K562 (cell line): ENCODE measurements around the gene CD248. TPM values are rescaled to one million over a fixed set of nuclear protein-coding genes. Genes with fewer than 3 reads are reported as not detected.

ENCODE experiments used
- ARID3B ChIP-seq: fragments of 250-450 bp; sonication (Bioruptor Pico); IDR thresholded peaks from 2 replicates; pipeline ENCODE4 v1.4.0; 2020; ENCODE audit warnings: borderline replicate concordance
- ATF1 ChIP-seq, 2 experiments: fragments of 450-650 bp in 1 of 2; IDR thresholded peaks; 2 replicates each; pipeline ENCODE4 v1.6.1; 2016; ENCODE audit warnings: missing compliant biosample characterization in 1 of 2, missing genetic modification characterization in 1 of 2
- FOXP1 ChIP-seq: sonication (generic); formaldehyde crosslinking; IDR thresholded peaks from 2 replicates; pipeline ENCODE4 v1.8.0; 2022; ENCODE audit warnings: mild to moderate bottlenecking, missing genetic modification reagents
- GABPA ChIP-seq: fragments of 200-800 bp; sonication (Bioruptor generic); conservative IDR thresholded peaks from 2 replicates; pipeline ENCODE4 v1.6.1; 2016; ENCODE audit warnings: low read depth, missing genetic modification characterization, missing compliant biosample characterization
- HCFC1 ChIP-seq: IDR thresholded peaks from 2 replicates; pipeline ENCODE4 v1.6.1; 2012; ENCODE audit warnings: low read depth, low read length, improper control_type of control experiment
- KDM5B ChIP-seq: fragments of 200-600 bp; sonication (generic); IDR thresholded peaks from 2 replicates; pipeline ENCODE4 v1.6.1; 2012; ENCODE audit warnings: low read depth, mild to moderate bottlenecking, moderate library complexity, low read length, control low read depth, inconsistent platforms; ENCODE audit not compliant: insufficient replicate concordance
- LARP7 ChIP-seq: fragments of 450-650 bp; IDR thresholded peaks from 2 replicates; pipeline ENCODE4 v1.6.1; 2016
- LCOR ChIP-seq: sonication (generic); formaldehyde crosslinking; IDR thresholded peaks from 2 replicates; pipeline ENCODE4 v1.8.0; 2022; ENCODE audit warnings: mild to moderate bottlenecking, missing genetic modification reagents
- POLR2G ChIP-seq: fragments of 200-400 bp; formaldehyde crosslinking; IDR thresholded peaks from 2 replicates; pipeline ENCODE4 v1.6.1; 2017; ENCODE audit warnings: low read depth, mild to moderate bottlenecking, antibody characterized with exemption, low read length, moderate library complexity
- PTTG1 ChIP-seq: fragments of 450-650 bp; IDR thresholded peaks from 2 replicates; pipeline ENCODE4 v1.6.1; 2016; ENCODE audit warnings: low read depth, mild to moderate bottlenecking, missing genetic modification characterization, missing compliant biosample characterization
- ZFP36 ChIP-seq: fragments of 150-350 bp; IDR thresholded peaks from 2 replicates; pipeline ENCODE4 v1.6.1; 2018; ENCODE audit warnings: low read length, low read depth; ENCODE audit not compliant: partially characterized antibody
- ZNF121 ChIP-seq: sonication (generic); formaldehyde crosslinking; conservative IDR thresholded peaks from 2 replicates; pipeline ENCODE4 v1.8.0; 2022; ENCODE audit warnings: missing genetic modification reagents
- ZNF184 ChIP-seq: sonication (generic); formaldehyde crosslinking; IDR thresholded peaks from 2 replicates; pipeline ENCODE4 v1.5.0; 2020; ENCODE audit warnings: missing genetic modification reagents
- ZNF24 ChIP-seq: fragments of 450-650 bp; IDR thresholded peaks from 2 replicates; pipeline ENCODE4 v1.6.1; 2016
- ZNF354B ChIP-seq: fragments of 250-450 bp; sonication (Bioruptor Pico); IDR thresholded peaks from 2 replicates; pipeline ENCODE4 v1.4.0; 2020
- polyA plus RNA-seq, 8 experiments: library from polyadenylated mRNA; depleted of rRNA in 4 of 8; stranded (reverse) in 5 of 8; unstranded in 3 of 8; fragments of >200 nt; fragmentation: Nextera tagmentation in 2 of 8; fragmentation: Illumina TruSeq in 1 of 8; extraction: Ambion mirVana in 2 of 8; extraction: Trizol in 1 of 8; gene quantifications; 2 replicates each; pipeline versions ENCODE4 v1.2.1 to v1.2.3, GENCODE V29; 2011 to 2014; ENCODE audit warnings: inconsistent platforms in 1 of 8, missing spikeins in 1 of 8
- total RNA-seq, 7 experiments: library from RNA; depleted of rRNA in 6 of 7; stranded (reverse); fragments of >200 nt in 6 of 7; fragmentation: Illumina TruSeq in 2 of 7; extraction: Trizol in 2 of 7; gene quantifications; 2 replicates each; pipeline versions ENCODE4 v1.2.1 to v1.2.3, GENCODE V29; 2011 to 2021; ENCODE audit warnings: low replicate concordance in 1 of 7

Gene CD248
- total and polyA plus RNA-seq, 9 of the 15 experiments (the other 6 are each of a cell fraction or from before 2014, with no cell fraction given) = 0.09 TPM; not detected in 8

- TF ChIP-seq ARID3B (CRISPR knock-in tag) (no peak), ZNF24 (no peak), HCFC1 (no peak), ZFP36 (no peak), ZNF184 (CRISPR knock-in tag) (no peak), LCOR (no peak), LARP7 (no peak), ZNF121 (CRISPR knock-in tag) (no peak), PTTG1 (tag) (no peak), KDM5B (peak; percentile 44), GABPA (tag) (no peak), ZNF354B (CRISPR knock-in tag) (no peak), POLR2G (peak; percentile 60; the same call in 1 of the 2 replicates), ATF1 (CRISPR knock-in tag; IDR thresholded peaks at IDR 0.05) (no peak), ATF1 (tag; IDR thresholded peaks at IDR 0.05) (no peak), FOXP1 (0 out of 2 replicates have a peak, but pooled peaks have one; percentile 27)
- TF ChIP-seq, all 486 proteins: peak for 20
Measured at GRCh38 chr11:66359662-66360087, 42.8 kb upstream of the CD248 start (continued).
